CD4-positive, alpha-beta T cell treated with Interleukin-10 for 1 hour (primary cell): ENCODE results near the gene ALCAM.
"Not testable (repeated sequence)": the region's sequence is repeated elsewhere in the genome, so short reads cannot be mapped to it uniquely, and the experiment has no call there.

Source experiments
- DNase-seq: peaks from one replicate; pipeline ENCODE4 v3.0.0-alpha.2; 2020

The ALCAM gene

GRCh38 chr3:105356988-105357387 is 9.7 kb upstream of the ALCAM start:
- DNase-seq: no peak

DNA sequence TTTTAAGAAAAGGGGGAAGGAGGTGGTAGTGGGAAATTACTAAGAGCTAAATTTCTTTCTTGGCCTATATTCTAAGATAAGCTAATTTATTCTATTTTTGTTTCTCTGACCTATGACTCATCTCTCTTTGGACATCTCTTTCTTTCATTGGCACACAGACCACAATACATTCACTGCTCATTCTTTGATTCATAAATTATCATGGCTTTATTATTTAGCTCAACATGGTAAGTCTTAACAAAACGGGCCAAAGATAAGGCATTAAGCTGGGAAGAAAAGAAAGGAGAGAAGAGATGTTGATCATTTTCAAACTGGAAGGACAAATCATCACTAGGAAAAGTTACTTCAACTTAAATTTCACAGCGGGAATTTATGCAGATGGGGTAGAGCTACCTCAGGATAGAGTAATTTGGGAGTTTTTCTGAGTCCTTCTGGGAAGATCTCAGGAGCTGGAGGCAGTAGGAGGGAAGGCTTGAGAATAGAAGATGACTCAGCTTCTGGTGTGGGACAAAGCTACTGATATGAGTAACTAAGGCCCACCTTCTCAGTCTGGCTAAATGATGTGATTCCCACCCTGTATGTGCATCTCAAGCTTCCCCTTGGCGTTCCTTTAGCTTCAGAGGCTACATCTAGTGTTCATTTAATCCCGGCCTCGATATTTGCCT is 7.5 kb upstream of the ALCAM start:
- DNase-seq: no peak

DNA sequence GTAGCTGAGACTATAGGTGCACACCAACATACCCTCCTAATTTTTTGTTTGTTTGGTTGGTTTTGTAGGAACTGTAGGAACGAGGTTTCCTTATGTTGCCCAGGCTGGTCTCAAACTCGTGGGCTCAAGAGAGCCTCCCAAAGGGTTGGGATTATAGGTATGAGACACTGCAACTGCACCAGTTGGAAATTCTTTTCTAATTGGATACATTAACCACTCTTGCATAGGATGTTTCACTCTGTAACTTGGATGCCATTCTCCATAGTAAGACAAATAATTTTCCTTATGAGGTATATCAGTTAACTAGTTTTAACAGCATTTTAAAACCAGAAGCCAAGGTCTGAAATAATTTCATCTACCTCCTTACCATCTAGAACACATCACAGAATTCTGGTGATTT is 6.7 kb upstream of the ALCAM start:
- no peak for DNase-seq

GRCh38 chr3:105362021-105362665 is 4.6 kb upstream of the ALCAM start:
- no peak for DNase-seq

GRCh38 chr3:105364128-105364527 is 2.6 kb upstream of the ALCAM start:
- no peak for DNase-seq

GRCh38 chr3:105365081-105365390 is 1.7 kb upstream of the ALCAM start:
- DNase-seq: no peak

DNA sequence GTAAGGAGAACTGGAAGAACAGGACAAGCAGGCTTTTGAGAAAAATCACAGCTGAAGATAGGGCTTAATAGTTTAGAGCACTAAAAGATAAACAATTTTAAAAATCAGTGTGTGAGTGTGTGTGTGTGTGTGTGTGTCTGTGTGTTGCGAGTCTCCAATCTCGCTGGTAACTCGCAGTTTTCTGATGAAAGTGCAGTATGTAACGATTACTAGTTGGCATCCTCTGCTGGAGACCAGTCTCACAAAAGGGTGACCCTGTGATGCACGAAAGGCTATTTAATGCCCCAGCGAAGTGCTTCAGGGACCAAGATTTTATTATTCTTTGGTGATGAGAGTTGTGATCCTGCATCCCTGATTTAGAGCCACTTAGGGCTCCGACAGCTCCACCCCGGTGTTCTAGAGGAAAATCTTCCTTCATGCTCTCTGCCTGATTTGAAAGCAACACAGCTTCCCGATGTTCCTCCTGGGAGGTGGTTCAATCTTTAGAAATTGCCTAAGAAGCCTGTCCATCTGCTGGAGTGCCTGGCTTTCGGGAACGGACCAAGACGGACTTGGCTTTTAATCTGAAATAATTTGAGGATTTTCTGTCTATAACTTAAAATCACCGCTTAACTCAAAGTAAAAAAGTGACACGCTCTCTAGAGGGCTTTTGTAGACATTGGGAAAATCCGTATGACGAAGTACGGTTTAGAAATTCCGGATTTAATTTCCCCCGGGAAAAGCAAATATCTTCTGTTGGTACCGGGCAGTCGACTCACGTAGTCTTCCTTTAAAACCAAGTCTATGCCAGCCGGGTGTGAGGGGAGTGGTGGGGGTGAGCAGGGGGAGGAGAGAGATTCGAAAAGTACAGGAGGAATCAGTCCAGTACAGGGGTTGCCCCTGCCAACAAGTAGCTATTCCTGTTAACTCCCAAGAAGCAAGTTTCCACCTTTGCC is 1.1 kb upstream of the ALCAM start:
- DNase-seq: no peak

- no peak for DNase-seq
These were observed 325 bp downstream of the ALCAM start for GRCh38 chr3:105367063-105367405.

DNA sequence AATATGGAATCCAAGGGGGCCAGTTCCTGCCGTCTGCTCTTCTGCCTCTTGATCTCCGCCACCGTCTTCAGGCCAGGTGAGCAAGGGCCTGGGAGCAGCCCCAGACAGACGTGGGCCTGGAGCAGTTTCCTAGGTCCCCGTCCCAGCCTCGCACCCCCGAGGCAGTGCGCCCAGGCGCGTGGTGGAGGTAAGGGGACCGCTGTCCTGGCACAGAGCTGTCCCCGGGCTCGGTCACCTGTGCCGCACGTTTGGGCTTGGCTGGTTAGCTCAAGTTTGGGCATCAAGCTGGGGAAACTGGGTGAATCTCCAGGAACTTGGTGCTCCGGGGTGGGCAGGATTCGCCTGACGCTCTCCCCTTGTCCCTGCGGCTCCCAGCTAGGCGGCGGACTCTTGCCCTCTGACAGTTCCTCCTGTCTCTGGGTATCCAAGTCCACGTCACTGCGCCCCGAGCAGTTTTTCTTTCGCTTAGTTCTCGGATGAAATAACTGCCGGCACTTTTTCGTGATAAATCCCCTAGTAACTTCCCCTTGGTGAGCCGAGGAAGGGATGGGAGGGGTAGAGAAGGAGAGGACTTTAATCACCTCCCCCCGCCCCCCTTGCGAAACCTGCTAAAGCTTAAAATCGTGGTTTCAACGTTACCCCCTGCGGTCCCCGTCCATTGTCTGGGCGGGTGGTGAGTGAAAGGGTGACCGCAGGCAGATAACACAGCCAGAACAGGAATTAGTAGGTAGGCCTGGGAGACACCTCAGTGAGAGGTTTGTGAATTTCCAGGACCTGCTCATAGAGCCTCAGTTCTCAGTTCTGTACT is 901 bp downstream of the ALCAM start:
- DNase-seq: peak; percentile 77

- peak; percentile 86 for DNase-seq
These were observed 2.1 kb downstream of the ALCAM start for GRCh38 chr3:105368566-105369499.

- DNase-seq: peak; percentile 68
These were observed 3.0 kb downstream of the ALCAM start for GRCh38 chr3:105369500-105370371.

DNA sequence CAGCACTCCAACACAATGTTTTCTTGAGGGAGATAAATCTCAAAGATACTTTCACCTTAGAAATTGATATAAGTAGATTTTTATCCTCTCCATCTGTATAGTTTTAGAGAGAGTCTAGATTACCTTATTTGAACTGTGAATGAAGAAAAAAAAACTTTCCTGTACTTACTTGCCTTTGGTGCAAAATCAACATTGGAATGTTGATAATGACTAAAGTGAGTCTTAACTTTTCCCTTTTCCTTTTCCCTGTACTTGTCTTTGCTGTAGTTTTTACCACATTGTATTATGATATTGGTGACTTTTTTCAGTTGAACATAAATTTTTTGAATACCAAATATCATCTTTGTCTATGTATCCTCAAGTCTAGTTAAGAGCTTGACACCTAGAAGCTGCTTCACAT is 6.7 kb downstream of the ALCAM start:
- DNase-seq: no peak

- DNase-seq: no peak
These were observed 9.2 kb downstream of the ALCAM start for GRCh38 chr3:105375750-105376511.

- no peak for DNase-seq
These were observed 11.0 kb downstream of the ALCAM start for GRCh38 chr3:105377716-105378115.

GRCh38 chr3:105385179-105385578 is 18.5 kb downstream of the ALCAM start:
- no peak for DNase-seq

- DNase-seq: no peak
These were observed 19.3 kb downstream of the ALCAM start for GRCh38 chr3:105385819-105386508.

- no peak for DNase-seq
These were observed 20.5 kb downstream of the ALCAM start for GRCh38 chr3:105387122-105387751.

- DNase-seq: no peak
These were observed 21.5 kb downstream of the ALCAM start for GRCh38 chr3:105388176-105388575.

- DNase-seq: not testable (repeated sequence)
These were observed 23.1 kb downstream of the ALCAM start for GRCh38 chr3:105389759-105390158.
